ENCODE results near the gene KDM4B. TPM values are rescaled to one million over a fixed set of nuclear protein-coding genes. Genes with fewer than 3 reads are reported as not detected.

KDM4B gene
- total and polyA plus RNA-seq, 2 of the 8 experiments (the other 6 are each of a cell fraction or from before 2014, with no cell fraction given), result 12.0 to 31.9 TPM

GRCh38 chr19:5122121-5122400 is 153.1 kb downstream of the KDM4B start:
- Histone ChIP-seq H3K27me3 (replicated peaks in 1 of 4; ENCODE audit: control insufficient read depth in 3 of 4, extremely low read depth in 1 of 4, insufficient read depth in 3 of 4, low read length in 3 of 4) (no peaks in the 10 kb centered on the region), H3K9me3 (ENCODE audit: insufficient read depth in 2 of 2, low read depth in 1 of 2, low read length in 1 of 2) (no peaks in the 10 kb centered on the region), H3K79me1 (ENCODE audit: low read depth, low read length) (0 out of 2 replicates have a peak, but pooled peaks cover 3% of the 10 kb centered on the region), H4K20me1 (replicated peaks in 1 of 2; ENCODE audit: control insufficient read depth in 1 of 2, insufficient read depth in 2 of 2, low read length in 2 of 2) (no peaks in the 10 kb centered on the region), H2BK15ac (ENCODE audit: low read length) (no peak overlapping the region), H3K79me2 (ENCODE audit: control insufficient read depth in 1 of 2, insufficient read depth in 2 of 2, low read length in 2 of 2) (no peaks in the 10 kb centered on the region), H3K36me3 (ENCODE audit: control insufficient read depth in 2 of 4, insufficient read depth in 4 of 4, low read length in 3 of 4) (peaks cover 0 to 6% (median 2%) of the 10 kb centered on the region in 4 experiments; a peak in 4 of 8 replicates), H2AFZ (ENCODE audit: low read length) (no peak overlapping the region), H2BK12ac (ENCODE audit: low read depth, low read length) (no peak overlapping the region), H3K4me2 (ENCODE audit: insufficient read depth in 1 of 2, low read depth in 2 of 2, low read length in 2 of 2) (no peak overlapping the region), H2BK20ac (ENCODE audit: low read length) (no peak overlapping the region), H2BK5ac (ENCODE audit: low read depth, low read length) (no peak overlapping the region), H4K91ac (replicated peaks; ENCODE audit: insufficient read length, low read length) (no peak overlapping the region), H3K27ac (ENCODE audit: low read depth, low read length) (no peak overlapping the region), H3K4ac (replicated peaks; ENCODE audit: insufficient read length, low read depth, low read length) (no peak overlapping the region), H3K23me2 (ENCODE audit: low read depth, low read length) (no peaks in the 10 kb centered on the region), H3K4me1 (replicated peaks in 1 of 4; ENCODE audit: control insufficient read depth in 3 of 4, insufficient read depth in 4 of 4, low read length in 3 of 4) (peaks cover 5 to 36% (median 30%) of the 10 kb centered on the region in 4 experiments), H2BK120ac (replicated peaks; ENCODE audit: low read depth, low read length) (no peak overlapping the region), H4K8ac (ENCODE audit: extremely low read depth, insufficient read depth, low read length) (no peak overlapping the region), H3K23ac (ENCODE audit: insufficient read length) (no peak overlapping the region), H3K18ac (ENCODE audit: extremely low read depth, low read length) (no peak overlapping the region), H2AK5ac (ENCODE audit: low read depth, low read length) (no peak overlapping the region), H3K4me3 (ENCODE audit: extremely low read depth in 1 of 4, insufficient read depth in 2 of 4, low read depth in 3 of 4, low read length in 4 of 4) (no peak overlapping the region), H3K56ac (replicated peaks; ENCODE audit: insufficient read length, low read depth, low read length) (no peak overlapping the region), H3K14ac (ENCODE audit: insufficient read length) (no peak overlapping the region), H3K9ac (replicated peaks in 1 of 4; ENCODE audit: extremely low read depth in 1 of 4, low read depth in 3 of 4, low read length in 3 of 4) (no peak overlapping the region), H4K5ac (ENCODE audit: insufficient read length, low read depth, low read length) (no peak overlapping the region)
- FAIRE-seq, result no peak
- ChIA-PET POLR2A (ENCODE audit: partially characterized antibody) (no interaction called here), CTCF (ENCODE audit: partially characterized antibody) (interaction anchor here (0.9 to 1.1 kb wide), 5 partner anchors 16 to 69 kb away, joined by 3 to 4 read pairs (median 3); no protein-coding TSS in a partner anchor)
- no peak for DNase-seq (ENCODE audit: low read depth in 1 of 2, low spot score in 2 of 2)
- WGBS, 2 experiments (ENCODE audit: extremely low coverage in 1 of 2, insufficient coverage in 1 of 2, insufficient read length in 1 of 2, insufficient replicate concordance in 2 of 2, low coverage in 1 of 2, low lambda C conversion rate in 2 of 2, missing lambda C conversion rate in 1 of 2), result 93% methylated on average over 4 of the region's 4 CpGs; no CpG with 5 or more reads in 1 of the 2 experiments
- TF ChIP-seq TBP (IDR thresholded peaks at IDR 0.05; ENCODE audit: low read depth, low read length), result no peak
- TF ChIP-seq EZH2 (IDR thresholded peaks at IDR 0.05; ENCODE audit: low read depth, low read length, severe bottlenecking), result no peak
- no peak for TF ChIP-seq HDAC2 (IDR thresholded peaks at IDR 0.05; ENCODE audit: borderline replicate concordance in 1 of 2, low read depth in 2 of 2, low read length in 2 of 2)
- TF ChIP-seq, protein P1, sequence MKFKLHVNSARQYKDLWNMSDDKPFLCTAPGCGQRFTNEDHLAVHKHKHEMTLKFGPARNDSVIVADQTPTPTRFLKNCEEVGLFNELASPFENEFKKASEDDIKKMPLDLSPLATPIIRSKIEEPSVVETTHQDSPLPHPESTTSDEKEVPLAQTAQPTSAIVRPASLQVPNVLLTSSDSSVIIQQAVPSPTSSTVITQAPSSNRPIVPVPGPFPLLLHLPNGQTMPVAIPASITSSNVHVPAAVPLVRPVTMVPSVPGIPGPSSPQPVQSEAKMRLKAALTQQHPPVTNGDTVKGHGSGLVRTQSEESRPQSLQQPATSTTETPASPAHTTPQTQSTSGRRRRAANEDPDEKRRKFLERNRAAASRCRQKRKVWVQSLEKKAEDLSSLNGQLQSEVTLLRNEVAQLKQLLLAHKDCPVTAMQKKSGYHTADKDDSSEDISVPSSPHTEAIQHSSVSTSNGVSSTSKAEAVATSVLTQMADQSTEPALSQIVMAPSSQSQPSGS (IDR thresholded peaks at IDR 0.05; ENCODE audit: low read length), result no peak
- no peak for TF ChIP-seq HDAC6 (IDR thresholded peaks at IDR 0.05; ENCODE audit: low read depth, low read length)
- no peak for TF ChIP-seq GABPA (IDR thresholded peaks at IDR 0.05; ENCODE audit: borderline replicate concordance, insufficient read depth, low read length)
- TF ChIP-seq RBBP5 (IDR thresholded peaks at IDR 0.05; ENCODE audit: borderline replicate concordance, low read depth, low read length), result no peak
- no peak for TF ChIP-seq KDM5A (IDR thresholded peaks at IDR 0.05; ENCODE audit: low read length)
- TF ChIP-seq SP1 (IDR thresholded peaks at IDR 0.05; ENCODE audit: low read depth, low read length), result no peak
- TF ChIP-seq, protein P2, sequence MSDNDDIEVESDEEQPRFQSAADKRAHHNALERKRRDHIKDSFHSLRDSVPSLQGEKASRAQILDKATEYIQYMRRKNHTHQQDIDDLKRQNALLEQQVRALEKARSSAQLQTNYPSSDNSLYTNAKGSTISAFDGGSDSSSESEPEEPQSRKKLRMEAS (IDR thresholded peaks at IDR 0.05), result no peak
- TF ChIP-seq MAFK (IDR thresholded peaks at IDR 0.05; ENCODE audit: low read depth, low read length), result no peak
- no peak for TF ChIP-seq TCF12 (IDR thresholded peaks at IDR 0.05; ENCODE audit: low read depth, low read length)
- TF ChIP-seq NANOG (IDR thresholded peaks at IDR 0.05; ENCODE audit: insufficient read depth, low read depth, low read length, poor library complexity, severe bottlenecking), result no peak
